OCI-LY7 (cell line): ENCODE data around the gene PABPC1L. TPM values are rescaled to one million over a fixed set of nuclear protein-coding genes. Genes with fewer than 3 reads are reported as not detected.

ENCODE experiments used
- BruUV-seq: library from RNA; stranded (reverse); fragments of 400-500 nt; replicated peaks from 2 replicates; lab custom pipeline; 2021; lab: Mats Ljungman, UMichigan
- CTCF ChIA-PET: fragments of 300-600 bp; sonication (Branson Sonifier 250); formaldehyde crosslinking; loops from one replicate; lab custom pipeline; 2022; ENCODE audit warnings: antibody characterized with exemption; ENCODE audit not compliant: unreplicated experiment; lab: Charles Lee
- POLR2A ChIA-PET: fragments of 300-600 bp; sonication (Branson Sonifier 250); formaldehyde crosslinking; loops from one replicate; lab custom pipeline; 2022; ENCODE audit warnings: antibody characterized with exemption; lab: Charles Lee
- DNase-seq: peaks from one replicate; pipeline ENCODE4 v3.0.0-alpha.2; 2015; ENCODE audit warnings: low spot score
- H2AFZ ChIP-seq: fragments of 200-600 bp; sonication (generic), shearing (Covaris generic); 2 replicates; pipeline ENCODE4 v1.6.1; 2014; ENCODE audit warnings: mild to moderate bottlenecking, antibody characterized with exemption, low read length, moderate library complexity
- H3K27ac ChIP-seq: fragments of 200-600 bp; sonication (generic); 2 replicates; pipeline ENCODE4 v1.5.1; 2014; ENCODE audit warnings: mixed run types, low read depth, mild to moderate bottlenecking, moderate library complexity, low read length, inconsistent platforms; ENCODE audit not compliant: poor library complexity, severe bottlenecking
- H3K36me3 ChIP-seq: fragments of 200-600 bp; sonication (generic); 2 replicates; pipeline ENCODE4 v1.6.1; 2014; ENCODE audit warnings: mild to moderate bottlenecking, antibody characterized with exemption, low read length, moderate library complexity, mixed read lengths; ENCODE audit not compliant: insufficient read depth
- H3K4me1 ChIP-seq: fragments of 200-600 bp; sonication (generic); 2 replicates; pipeline ENCODE4 v1.5.1; 2014; ENCODE audit warnings: mild to moderate bottlenecking, low read length; ENCODE audit not compliant: insufficient read depth, poor library complexity, severe bottlenecking
- H3K4me2 ChIP-seq: fragments of 200-600 bp; sonication (generic); 2 replicates; pipeline ENCODE4 v1.6.1; 2014; ENCODE audit warnings: mild to moderate bottlenecking, low read length
- H3K4me3 ChIP-seq: fragments of 200-600 bp; sonication (generic); 2 replicates; pipeline ENCODE4 v1.5.1; 2014; ENCODE audit warnings: mild to moderate bottlenecking, low read depth, low read length; ENCODE audit not compliant: poor library complexity, severe bottlenecking
- H3K79me2 ChIP-seq: fragments of 200-600 bp; sonication (generic); 2 replicates; pipeline ENCODE4 v1.6.1; 2016; ENCODE audit warnings: low read depth, mild to moderate bottlenecking, low read length, moderate library complexity, mixed read lengths; ENCODE audit not compliant: insufficient read depth
- H3K9me2 ChIP-seq: fragments of 200-600 bp; sonication (generic); 2 replicates; pipeline ENCODE4 v1.6.1; 2016; ENCODE audit warnings: mild to moderate bottlenecking, low read length, mixed read lengths; ENCODE audit not compliant: insufficient read depth
- H3K9me3 ChIP-seq: fragments of 200-600 bp; sonication (generic); 2 replicates; pipeline ENCODE4 v1.6.1; 2014; ENCODE audit warnings: mild to moderate bottlenecking, mixed run types, low read length, mixed read lengths
- H4K20me1 ChIP-seq: fragments of 200-600 bp; sonication (generic); 2 replicates; pipeline ENCODE4 v1.6.1; 2014; ENCODE audit warnings: mild to moderate bottlenecking, antibody characterized with exemption, low read length, moderate library complexity, mixed read lengths; ENCODE audit not compliant: insufficient read depth
- EZH2phosphoT487 ChIP-seq: fragments of 200-600 bp; sonication (generic); IDR thresholded peaks from 2 replicates; pipeline ENCODE4 v1.6.1; 2018; ENCODE audit warnings: low read depth, borderline replicate concordance, mild to moderate bottlenecking, mixed run types, antibody characterized with exemption, low read length, moderate library complexity, mixed read lengths
- intact Hi-C: fragments of 100-400 bp; cut with micrococcal nuclease; formaldehyde crosslinking; loops from one replicate; pipeline ENCODE4 v1.10.0; 2022; ENCODE audit not compliant: unreplicated experiment
- total RNA-seq, 2 experiments: library from RNA; depleted of rRNA in 1 of 2; stranded (reverse); fragments of >200 nt in 1 of 2; shearing (Covaris generic) in 1 of 2; gene quantifications; 2 replicates each; pipeline ENCODE4 v1.2.3, GENCODE V29; 2014 to 2022
- TF ChIP-seq, protein P1 (sequence below): fragments of 200-600 bp; sonication (generic); conservative IDR thresholded peaks from 2 replicates; pipeline ENCODE4 v1.5.1; 2014; ENCODE audit warnings: mild to moderate bottlenecking, antibody characterized with exemption, low read length, moderate library complexity, mixed read lengths

The PABPC1L gene
- total RNA-seq, 2 experiments from 2014 or later, result 58.7 to 171 TPM

- Histone ChIP-seq H3K36me3 (peaks cover 7% of the 10 kb centered on the region; the same call in 1 of the 2 replicates), H3K9me3 (no peaks in the 10 kb centered on the region), H4K20me1 (peaks cover 13% of the 10 kb centered on the region; the same call in 1 of the 2 replicates), H3K9me2 (no peaks in the 10 kb centered on the region), H2AFZ (peak overlapping the region; percentile 49; the same call in 1 of the 2 replicates), H3K4me2 (peak overlapping the region; percentile 77), H3K79me2 (peaks cover 43% of the 10 kb centered on the region), H3K4me1 (peaks cover 69% of the 10 kb centered on the region), H3K4me3 (peak overlapping the region; percentile 89), H3K27ac (peak overlapping the region; percentile 82)
- TF ChIP-seq, protein P1, sequence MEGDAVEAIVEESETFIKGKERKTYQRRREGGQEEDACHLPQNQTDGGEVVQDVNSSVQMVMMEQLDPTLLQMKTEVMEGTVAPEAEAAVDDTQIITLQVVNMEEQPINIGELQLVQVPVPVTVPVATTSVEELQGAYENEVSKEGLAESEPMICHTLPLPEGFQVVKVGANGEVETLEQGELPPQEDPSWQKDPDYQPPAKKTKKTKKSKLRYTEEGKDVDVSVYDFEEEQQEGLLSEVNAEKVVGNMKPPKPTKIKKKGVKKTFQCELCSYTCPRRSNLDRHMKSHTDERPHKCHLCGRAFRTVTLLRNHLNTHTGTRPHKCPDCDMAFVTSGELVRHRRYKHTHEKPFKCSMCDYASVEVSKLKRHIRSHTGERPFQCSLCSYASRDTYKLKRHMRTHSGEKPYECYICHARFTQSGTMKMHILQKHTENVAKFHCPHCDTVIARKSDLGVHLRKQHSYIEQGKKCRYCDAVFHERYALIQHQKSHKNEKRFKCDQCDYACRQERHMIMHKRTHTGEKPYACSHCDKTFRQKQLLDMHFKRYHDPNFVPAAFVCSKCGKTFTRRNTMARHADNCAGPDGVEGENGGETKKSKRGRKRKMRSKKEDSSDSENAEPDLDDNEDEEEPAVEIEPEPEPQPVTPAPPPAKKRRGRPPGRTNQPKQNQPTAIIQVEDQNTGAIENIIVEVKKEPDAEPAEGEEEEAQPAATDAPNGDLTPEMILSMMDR, result no peak
- TF ChIP-seq EZH2phosphoT487, result no peak
- no peak for DNase-seq
- BruUV-seq, result TSS peak; percentile 91
- POLR2A ChIA-PET, result interaction anchor here (3.4 kb wide), 1 partner anchor 13 kb away, joined by 17 read pairs; no protein-coding TSS in a partner anchor
- CTCF ChIA-PET, result interaction anchor here (1.6 kb wide), 1 partner anchor 13 kb away, joined by 4 read pairs; no protein-coding TSS in a partner anchor
- intact Hi-C loops, result loop anchor here (2.0 to 10.0 kb wide), 3 partner anchors 55 to 381 kb away; partner anchors contain the start of genes PABPC1L, PKIG and YWHAB
Measured at GRCh38 chr20:44965651-44966029, 55.8 kb downstream of the PABPC1L start.

- POLR2A ChIA-PET, result interaction anchor here (1.3 to 4.1 kb wide), 3 partner anchors 11 to 380 kb away, joined by 3 to 31 read pairs (median 17); no protein-coding TSS in a partner anchor
- peaks cover 50% of the 10 kb centered on the region for H3K79me2 ChIP-seq
Measured at GRCh38 chr20:44966030-44966961, 56.4 kb downstream of the PABPC1L start, which contains the start of gene STK4. TSS of gene STK4 (plus strand) at chr20:44966512. CDS start at chr20:44966569, 57 bp downstream.

More at GRCh38 chr20:44966030-44966961, 56.4 kb downstream of the PABPC1L start, which contains the start of gene STK4:
- intact Hi-C loops, result loop anchor here (2.0 to 10.0 kb wide), 3 partner anchors 55 to 381 kb away; partner anchors contain the start of genes PABPC1L, PKIG and YWHAB
- peak within 1 kb of the TSS; percentile 49; the same call in 1 of the 2 replicates for H2AFZ ChIP-seq
- TF ChIP-seq, protein P1, result peak; percentile 74
- no peak for TF ChIP-seq EZH2phosphoT487
- peaks cover 7% of the 10 kb centered on the region for H3K36me3 ChIP-seq
- no peaks in the 10 kb centered on the region for H3K9me3 ChIP-seq
- peaks cover 14% of the 10 kb centered on the region; the same call in 1 of the 2 replicates for H4K20me1 ChIP-seq
- BruUV-seq, result no TSS peak
- no peaks in the 10 kb centered on the region for H3K9me2 ChIP-seq
- peak; percentile 98 for DNase-seq
- peak within 1 kb of the TSS; percentile 89 for H3K4me3 ChIP-seq
- peak within 1 kb of the TSS; percentile 88 for H3K4me2 ChIP-seq
- peaks cover 69% of the 10 kb centered on the region for H3K4me1 ChIP-seq
- CTCF ChIA-PET, result interaction anchor here (1.6 kb wide), 1 partner anchor 12 kb away, joined by 4 read pairs; no protein-coding TSS in a partner anchor
- peak within 1 kb of the TSS; percentile 82 for H3K27ac ChIP-seq
